Hepatic stellate cell (primary cell): ENCODE results near the gene CIBAR2.
"Not testable (repeated sequence)": the region's sequence is repeated elsewhere in the genome, so short reads cannot be mapped to it uniquely, and the experiment has no call there.

ENCODE experiments used
- DNase-seq: peaks from one replicate; pipeline ENCODE4 v3.0.0; 2011; ENCODE audit warnings: low spot score

CIBAR2 gene

DNA sequence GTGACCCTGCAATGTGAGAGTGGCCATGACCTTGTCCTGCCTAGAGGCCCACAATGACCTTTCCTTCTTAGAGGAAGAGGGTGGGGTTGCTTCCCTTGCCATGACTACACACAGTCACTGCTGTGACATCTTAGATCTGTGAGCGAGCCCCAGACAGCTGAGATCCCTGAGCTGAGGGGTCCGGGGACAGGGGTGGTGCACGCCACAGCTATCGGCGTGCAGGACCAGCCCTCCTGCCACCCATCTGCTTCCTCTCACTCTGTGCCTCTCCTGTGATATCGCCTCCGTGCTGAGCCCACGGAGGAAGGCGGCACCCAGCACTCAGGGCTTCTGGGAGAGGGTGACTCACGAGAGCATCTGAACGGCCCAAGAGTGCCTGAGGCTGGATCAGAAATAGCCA lies 49.4 kb downstream of the CIBAR2 start:
- DNase-seq, result no peak

DNA sequence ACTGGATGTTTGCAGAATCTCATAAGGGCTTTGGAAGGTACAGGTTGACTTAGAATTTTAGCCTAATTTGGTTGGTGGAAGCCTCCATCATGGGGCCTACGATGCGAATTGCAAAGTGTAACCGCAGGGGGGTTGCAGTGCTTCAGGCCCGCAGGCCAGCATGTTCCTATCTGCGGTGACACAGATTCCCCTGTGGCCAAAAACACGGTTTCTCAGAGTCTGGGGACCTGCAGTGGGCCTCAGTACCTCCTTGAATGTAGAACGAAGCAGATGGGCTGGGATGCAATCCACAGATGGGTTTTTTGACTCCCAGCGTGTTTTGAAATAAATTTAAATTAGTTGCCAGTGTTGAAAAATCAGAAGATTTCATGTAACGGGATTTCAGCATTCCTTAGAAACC lies 49.9 kb downstream of the CIBAR2 start:
- DNase-seq, result no peak

DNA sequence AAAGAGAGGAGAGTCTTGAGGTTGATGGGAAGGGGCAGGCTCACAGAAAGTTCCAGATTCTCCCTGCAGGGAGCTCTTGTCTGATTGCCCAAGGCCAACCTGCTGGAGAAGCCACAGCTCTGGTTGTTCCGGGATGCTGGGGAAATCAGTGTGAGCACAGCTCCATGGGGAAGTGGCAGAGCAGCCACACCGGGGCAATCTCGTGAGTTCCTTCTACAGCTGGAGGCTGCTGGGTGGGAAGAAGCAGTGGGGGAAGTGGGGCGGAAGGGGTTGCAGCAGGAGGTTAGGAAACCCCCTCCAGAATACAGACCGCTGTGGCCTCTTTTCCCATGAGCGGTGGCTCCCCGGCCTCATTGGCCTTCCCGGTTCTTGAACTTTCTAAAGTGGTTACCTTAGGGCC lies 50.7 kb downstream of the CIBAR2 start:
- DNase-seq, result no peak

DNA sequence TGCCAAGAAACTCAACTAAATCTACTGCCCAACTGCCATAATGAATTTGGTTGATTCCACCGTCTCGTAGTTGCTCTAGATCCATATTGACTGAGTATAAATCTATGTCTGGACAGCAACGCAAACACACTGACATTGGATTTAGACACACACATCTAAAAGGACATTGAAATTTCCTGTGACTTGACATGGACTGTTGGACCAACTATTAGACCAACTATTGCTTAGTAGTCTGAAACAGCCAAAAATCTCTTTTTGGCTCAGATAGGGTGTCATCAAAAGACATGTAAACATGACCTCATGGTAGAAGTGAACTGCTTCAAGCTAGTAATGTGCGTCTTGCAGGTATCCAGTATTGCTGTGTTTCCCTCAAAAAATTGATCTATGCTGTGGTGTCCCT lies 53.4 kb downstream of the CIBAR2 start:
- DNase-seq, result no peak

DNA sequence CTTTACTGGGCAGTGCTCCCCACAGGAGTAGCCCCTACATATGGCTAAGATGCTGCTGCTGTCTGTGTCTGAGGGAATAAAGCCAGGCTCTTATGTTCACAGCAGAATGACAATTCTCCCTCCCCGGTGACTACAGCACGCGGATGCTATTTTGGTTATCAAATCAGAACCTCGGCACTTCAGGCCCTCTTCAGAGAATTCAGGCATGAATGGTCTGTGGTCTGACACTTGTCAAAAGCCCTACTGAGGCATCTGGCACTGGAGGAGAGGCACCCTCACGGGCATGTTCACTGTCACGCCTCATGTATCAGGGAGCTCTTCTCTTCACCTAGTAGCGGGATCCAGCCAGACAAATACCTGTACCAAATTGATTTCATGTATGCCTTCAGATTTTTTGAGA lies 54.3 kb downstream of the CIBAR2 start:
- DNase-seq, result no peak

DNA sequence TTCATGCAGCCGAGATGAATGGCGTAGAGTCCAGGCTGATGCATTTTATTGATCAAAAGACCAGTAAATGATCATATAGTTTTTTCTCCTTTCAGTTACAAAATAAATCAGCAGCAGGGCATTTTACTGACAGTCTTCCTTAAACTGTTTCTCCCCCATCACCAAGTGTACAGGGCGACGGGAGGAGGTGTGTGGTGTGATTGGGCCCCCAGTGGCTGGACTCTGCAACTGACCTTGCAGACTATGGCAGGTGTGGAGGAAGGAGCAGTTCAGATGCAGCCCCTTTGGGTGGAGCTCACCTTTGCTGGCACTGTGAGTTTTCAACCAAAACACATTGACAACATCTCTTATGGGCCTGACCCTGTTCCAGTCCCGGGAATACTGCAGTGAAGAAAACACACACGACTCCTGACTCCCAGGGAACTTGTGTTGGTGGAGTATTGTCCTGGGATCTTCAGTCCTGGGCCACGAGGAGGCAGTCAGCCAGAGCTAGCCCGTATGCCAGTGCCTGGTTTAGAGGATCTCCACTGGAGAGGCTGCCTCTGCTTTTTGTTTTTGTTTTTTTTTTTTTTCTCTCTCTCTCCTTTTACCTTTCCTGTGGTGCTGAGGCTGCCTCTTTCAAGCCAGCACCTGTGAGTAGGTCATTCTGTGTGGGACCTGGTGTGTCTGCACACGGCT lies 54.9 kb downstream of the CIBAR2 start:
- DNase-seq, result no peak

DNA sequence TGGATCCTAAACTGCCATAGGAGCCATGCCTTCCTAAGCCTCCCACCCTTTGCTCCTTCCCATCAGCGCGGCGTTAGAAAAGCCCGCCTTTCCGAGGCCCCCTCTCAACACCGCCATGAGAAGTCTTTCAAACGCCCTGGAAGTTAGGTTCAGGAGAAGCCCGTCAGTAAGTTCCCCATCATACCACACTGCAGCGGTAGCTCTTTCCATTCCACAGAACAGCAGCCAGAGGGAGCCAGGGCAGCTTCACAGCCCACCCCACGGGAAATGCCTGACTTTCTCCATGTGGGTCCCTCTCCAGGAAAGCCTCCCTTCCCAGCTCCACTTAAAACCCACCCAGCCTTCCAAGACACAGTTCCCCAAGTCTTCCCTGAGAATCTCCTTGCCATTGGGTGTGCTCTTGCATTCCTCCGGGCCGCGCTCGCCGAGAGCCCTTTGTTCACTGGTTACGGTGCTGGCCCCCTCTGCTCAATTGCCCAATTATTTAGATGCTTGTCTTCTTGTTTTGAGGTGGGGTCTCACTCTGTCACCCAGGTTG lies 56.0 kb downstream of the CIBAR2 start:
- DNase-seq, result peak; percentile 31

DNA sequence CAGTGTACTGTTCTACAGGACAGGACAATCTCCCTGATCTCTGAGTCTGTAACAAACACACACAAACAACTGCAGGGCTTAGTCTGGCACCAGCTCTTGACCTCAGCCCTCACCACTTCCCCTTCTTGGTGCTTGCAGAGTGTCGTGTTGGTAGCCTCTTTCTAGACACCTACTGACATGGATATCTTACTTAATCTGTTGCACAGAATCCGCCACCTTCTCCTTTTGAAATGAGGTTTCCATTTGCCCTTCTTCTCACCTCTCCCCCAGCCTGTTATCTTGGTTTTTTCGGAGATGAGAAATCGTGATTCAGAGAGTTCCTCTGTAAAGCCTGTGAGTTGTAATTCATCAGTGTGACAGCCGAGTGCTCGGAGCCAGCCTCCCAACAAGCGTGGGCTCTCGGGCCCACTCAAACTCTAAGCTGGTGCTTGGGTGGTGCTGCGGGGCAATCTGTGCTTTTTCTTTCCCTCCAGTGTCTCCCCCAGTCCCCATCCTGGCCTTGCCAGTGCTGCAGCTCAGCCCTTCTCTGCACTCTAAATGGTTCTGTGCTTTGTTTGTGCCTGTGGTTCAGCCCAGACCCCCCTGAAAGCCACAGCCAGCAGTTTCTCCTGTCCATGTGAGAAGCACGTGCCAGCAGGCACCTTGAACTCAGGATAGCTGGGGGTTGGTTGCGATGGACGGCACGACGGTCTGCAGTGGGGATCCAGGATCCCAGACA lies 56.6 kb downstream of the CIBAR2 start:
- peak; percentile 59 for DNase-seq

DNA sequence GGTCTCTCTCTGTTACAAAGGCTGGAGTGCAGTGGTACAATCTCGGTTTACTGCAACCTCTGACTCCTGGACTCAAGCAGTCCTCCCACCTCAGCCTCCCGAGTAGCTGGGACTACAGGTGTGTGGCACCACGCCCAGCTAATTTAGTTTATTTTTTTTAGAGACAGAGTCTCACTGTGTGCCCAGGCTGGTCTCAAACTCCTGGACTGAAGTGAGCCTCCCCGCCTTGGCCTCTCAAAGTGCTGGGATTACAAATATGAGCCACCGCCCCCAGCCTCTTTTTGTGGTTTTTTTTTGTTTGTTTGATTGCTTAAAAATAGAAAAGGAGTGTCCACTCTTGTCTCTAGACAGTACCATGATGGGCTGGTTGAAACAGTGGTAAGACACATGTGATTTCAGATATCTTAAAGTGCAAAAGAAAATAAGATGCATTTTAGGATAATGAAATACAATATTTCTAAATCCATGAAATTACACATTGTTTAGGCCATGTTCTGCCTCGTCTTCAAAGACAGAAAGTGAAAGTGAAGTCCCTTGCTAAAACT lies 57.3 kb downstream of the CIBAR2 start:
- no peak for DNase-seq

DNA sequence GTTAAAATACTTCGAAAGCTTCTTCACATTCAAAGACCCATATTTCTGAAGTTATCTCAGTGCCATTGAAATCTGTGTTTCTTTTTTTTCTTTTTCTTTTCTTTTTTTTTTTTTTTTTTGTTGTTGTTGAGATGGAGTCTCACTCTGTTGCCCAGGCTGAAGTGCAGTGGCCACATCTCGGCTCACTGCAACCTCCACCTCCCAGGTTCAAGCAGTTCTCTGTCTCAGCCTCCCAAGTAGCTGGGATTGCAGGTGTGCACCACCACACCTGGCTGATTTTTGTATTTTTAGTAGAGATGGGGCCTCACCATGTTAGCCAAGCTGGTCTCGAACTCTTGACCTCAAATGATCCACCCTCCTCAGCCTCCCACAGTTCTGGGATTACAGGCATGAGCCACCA lies 58.0 kb downstream of the CIBAR2 start:
- not testable (repeated sequence) for DNase-seq

DNA sequence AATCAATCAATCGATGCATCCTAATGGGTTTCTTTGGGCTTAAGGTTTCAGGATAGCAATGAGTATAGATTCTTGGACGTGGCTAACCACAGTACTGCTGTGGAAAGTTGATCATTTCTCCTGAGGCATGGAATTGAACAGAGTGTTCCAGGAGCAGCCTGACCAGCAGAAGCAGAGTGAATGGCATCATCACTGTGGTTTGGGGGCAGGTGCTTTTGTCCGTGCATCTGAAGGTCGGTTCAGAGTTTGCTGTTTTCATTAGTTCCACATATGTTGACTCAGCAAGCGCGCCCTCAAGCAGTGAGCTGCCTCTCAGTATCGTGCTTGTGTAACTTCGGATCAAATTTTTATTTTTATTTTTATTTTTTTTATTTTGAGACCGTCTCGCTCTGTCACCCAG lies 59.7 kb downstream of the CIBAR2 start:
- DNase-seq, result no peak

DNA sequence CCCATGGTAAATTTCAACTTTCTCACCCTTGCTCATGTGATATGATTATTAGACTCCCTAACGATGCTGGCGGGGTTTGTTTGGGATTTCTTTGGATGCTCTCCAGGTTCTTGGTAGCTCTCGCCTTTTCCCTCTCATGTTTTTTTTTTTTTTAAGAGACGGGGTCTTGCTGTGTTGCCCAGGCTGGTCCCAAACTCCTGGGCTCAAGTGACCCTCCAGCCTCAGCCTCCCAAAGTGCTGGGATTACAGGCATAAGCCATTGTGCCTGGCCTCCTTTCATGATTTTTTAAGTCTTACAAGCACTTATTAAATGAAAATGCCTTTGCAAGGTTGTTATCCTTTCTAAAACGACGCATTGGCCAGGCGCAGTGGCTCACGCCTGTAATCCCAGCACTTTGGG lies 60.6 kb downstream of the CIBAR2 start:
- DNase-seq, result no peak

DNA sequence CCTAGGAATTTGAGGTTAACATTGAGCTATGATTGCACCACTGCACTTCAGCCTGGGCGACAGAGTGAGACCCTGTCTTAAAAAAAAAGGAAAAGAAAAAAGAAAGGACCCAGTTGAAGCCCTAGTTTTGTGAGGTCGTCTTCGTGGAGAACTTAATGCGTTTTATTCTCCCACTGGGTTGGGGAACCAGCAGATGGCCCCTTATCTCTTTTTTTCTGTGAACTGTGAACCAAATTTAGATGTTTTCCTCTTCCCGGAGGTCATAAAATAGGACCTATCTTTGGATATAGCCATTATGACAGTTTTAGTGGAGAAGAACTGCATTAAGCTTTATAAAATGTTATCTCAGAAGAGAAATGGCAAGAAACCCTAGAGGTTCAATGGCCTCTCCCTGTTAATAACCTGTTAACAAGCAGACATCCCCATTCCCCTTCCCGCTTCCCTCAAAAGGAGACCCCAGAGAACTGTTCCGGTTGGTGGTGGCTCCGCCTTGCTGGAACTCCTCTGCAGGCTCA lies 61.1 kb downstream of the CIBAR2 start:
- no peak for DNase-seq

DNA sequence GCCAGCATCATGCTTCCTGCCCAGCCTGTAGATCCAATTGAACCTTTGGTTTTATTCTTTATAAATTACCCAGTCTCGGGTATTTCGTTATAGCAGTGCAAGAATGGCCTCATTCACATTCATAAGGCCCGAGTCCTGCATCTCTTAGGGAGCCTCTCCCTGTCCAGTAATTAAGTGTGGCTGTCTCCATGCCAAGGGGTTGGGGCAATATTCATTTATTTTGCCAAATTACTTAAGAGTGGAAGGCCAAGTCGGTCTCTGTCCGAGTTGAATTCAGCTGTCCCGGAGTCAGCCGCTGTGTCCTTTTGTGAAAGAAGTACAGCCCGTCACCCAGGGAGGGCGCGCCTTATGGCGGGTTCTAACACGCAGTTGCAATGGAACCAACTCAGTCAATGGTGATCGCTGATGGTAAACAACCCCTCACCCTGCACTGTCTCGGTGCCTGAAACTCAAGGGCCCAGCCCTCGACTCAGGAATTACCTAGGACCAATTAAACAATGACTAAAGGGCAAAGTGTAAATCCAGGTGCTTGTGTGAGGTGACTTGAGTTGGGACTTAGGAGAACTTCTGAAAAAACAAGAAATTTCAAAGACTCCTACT lies 62.5 kb downstream of the CIBAR2 start:
- no peak for DNase-seq

DNA sequence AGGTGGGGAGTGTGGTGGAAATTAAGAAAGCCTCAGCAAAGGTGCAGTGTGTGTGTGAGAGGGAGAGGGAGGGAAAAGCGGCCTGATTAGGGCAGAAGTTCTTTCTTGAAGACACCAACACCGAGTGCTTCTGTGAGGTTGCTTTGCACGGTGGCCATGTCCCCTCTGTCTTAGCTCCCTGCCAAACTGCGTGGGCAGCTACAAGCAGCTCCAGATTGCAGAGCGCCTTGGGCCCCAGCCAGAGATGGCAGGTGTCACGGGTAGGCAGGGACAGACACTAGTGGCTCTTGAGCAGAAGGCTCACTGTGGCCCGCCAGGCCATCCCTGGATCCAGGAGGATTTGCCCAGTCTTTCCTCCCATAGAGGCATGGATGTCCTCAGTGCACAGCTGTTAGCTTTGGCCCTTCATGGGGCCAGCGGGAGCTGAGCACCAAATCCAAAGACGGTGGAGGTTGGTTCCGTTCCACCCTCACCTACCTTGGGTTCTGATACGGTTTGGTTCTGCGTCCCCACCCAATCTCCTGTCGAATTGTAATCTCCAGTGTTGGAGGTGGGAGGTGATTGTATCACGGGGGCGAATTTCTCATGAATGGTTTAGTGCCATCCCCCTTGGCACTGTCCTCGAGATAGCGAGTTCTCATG lies 63.2 kb downstream of the CIBAR2 start:
- no peak for DNase-seq
